ENCODE data around the gene PAX8.

GRCh38 chr2:113246606-113247005, 32.1 kb downstream of the PAX8 start:
- TF ChIP-seq CTCF (IDR thresholded peaks at IDR 0.05) (no peak), POLR2A (IDR thresholded peaks at IDR 0.05) (no peak), POLR2AphosphoS5 (IDR thresholded peaks at IDR 0.05) (no peak)

Data from gastroesophageal sphincter (tissue), 3 donors.